ENCODE results near the gene DLG3. TPM values are rescaled to one million over a fixed set of nuclear protein-coding genes. Genes with fewer than 3 reads are reported as not detected.

The DLG3 gene
- total RNA-seq, 2 experiments from 2014 or later = 6.6 to 9.0 TPM

- H3K27ac Mint-ChIP-seq = no peak overlapping the region
- no peak overlapping the region for H3K27ac ChIP-seq (ENCODE audit: low read depth in 1 of 2, low read length in 2 of 2)
- H3K4me1 Mint-ChIP-seq (ENCODE audit: low read depth) = no peaks in the 10 kb centered on the region
- no peaks in the 10 kb centered on the region for H3K9me3 Mint-ChIP-seq
- TF ChIP-seq CTCF (IDR thresholded peaks at IDR 0.05) = no peak
- ATAC-seq (ENCODE audit: poor library complexity) (no peak), DNase-seq (no peak)
- intact Hi-C loops (cut with DNase I, micrococcal nuclease) = no loop called here
- no peaks in the 10 kb centered on the region for H3K27me3 ChIP-seq (ENCODE audit: control insufficient read depth in 1 of 2, insufficient read depth in 2 of 2, low read length in 2 of 2)
- no peaks in the 10 kb centered on the region for H3K27me3 Mint-ChIP-seq
- ChIA-PET POLR2A (no interaction called here), CTCF (no interaction called here)
- H3K9me3 ChIP-seq (ENCODE audit: control insufficient read depth in 1 of 2, insufficient read depth in 1 of 2, low read length in 2 of 2) = no peaks in the 10 kb centered on the region
- H3K4me1 ChIP-seq (ENCODE audit: insufficient read depth, low read length) = no peaks in the 10 kb centered on the region
- H3K36me3 ChIP-seq (ENCODE audit: insufficient read depth, low read length) = peaks cover 37% of the 10 kb centered on the region
- H3K36me3 Mint-ChIP-seq (ENCODE audit: low read depth) = peaks cover 60% of the 10 kb centered on the region
- no peak overlapping the region for H3K4me3 ChIP-seq (ENCODE audit: low read length)
- no peak overlapping the region for H3K4me3 Mint-ChIP-seq
Observed at GRCh38 chrX:70494441-70494840, 49.8 kb downstream of the DLG3 start.

DNA sequence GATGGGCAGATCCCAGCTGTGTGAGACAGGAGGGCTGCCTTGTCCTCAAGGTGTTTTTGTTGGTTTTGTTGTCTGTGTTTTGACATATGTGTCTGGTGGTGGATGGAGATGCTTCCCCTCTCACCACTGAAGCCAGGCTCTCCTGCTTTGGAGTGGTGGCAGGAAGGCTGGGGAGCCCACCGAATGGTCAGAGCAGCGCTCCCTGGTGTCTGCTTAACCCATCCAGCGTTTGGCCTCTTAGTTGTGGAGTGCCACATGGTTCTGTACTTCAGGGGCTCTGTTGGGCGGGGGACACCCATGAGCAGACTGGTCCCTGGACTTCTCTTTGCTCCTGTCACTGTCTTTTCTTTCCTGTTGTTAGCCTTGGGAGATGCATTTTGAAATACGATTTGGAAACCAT lies 51.9 kb downstream of the DLG3 start:
- Histone ChIP-seq H3K27me3 (ENCODE audit: control insufficient read depth in 1 of 2, insufficient read depth in 2 of 2, low read length in 2 of 2) (no peaks in the 10 kb centered on the region), H3K36me3 (ENCODE audit: insufficient read depth, low read length) (peaks cover 49% of the 10 kb centered on the region), H3K9me3 (ENCODE audit: control insufficient read depth in 1 of 2, insufficient read depth in 1 of 2, low read length in 2 of 2) (no peaks in the 10 kb centered on the region), H3K27ac (ENCODE audit: low read depth in 1 of 2, low read length in 2 of 2) (no peak overlapping the region), H3K4me1 (ENCODE audit: insufficient read depth, low read length) (no peaks in the 10 kb centered on the region), H3K4me3 (ENCODE audit: low read length) (no peak overlapping the region)
- intact Hi-C loops (cut with DNase I, micrococcal nuclease) = no loop called here
- ATAC-seq (ENCODE audit: poor library complexity) (no peak), DNase-seq (no peak)
- ChIA-PET POLR2A (no interaction called here), CTCF (no interaction called here)
- Mint-ChIP-seq H3K4me3 (no peak overlapping the region), H3K9me3 (no peaks in the 10 kb centered on the region), H3K4me1 (ENCODE audit: low read depth) (no peaks in the 10 kb centered on the region), H3K27me3 (no peaks in the 10 kb centered on the region), H3K36me3 (ENCODE audit: low read depth) (peaks cover 61% of the 10 kb centered on the region), H3K27ac (no peak overlapping the region)
- TF ChIP-seq CTCF (IDR thresholded peaks at IDR 0.05) = no peak

DNA sequence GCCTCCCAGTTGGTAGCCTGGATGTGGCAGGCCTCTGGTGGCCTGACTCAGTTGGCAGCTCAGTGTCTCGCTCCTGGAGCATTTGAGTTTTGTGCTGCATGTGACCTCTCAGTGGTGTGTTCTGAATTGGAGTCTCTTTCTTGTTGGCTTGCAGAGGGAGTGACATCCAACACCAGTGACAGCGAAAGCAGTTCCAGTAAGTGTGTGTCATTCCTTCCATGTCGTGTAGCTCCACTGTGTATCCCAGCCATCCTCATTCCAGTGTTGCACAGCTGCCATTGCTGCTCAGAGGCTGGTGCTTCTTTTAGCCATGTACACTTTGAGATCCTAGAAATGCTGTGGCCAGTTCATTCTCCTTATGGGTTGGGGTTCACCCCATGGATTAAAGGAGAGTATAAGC lies 52.4 kb downstream of the DLG3 start:
- Mint-ChIP-seq H3K27me3 (no peaks in the 10 kb centered on the region), H3K27ac (no peak overlapping the region), H3K4me3 (no peak overlapping the region), H3K4me1 (ENCODE audit: low read depth) (no peaks in the 10 kb centered on the region), H3K9me3 (no peaks in the 10 kb centered on the region), H3K36me3 (ENCODE audit: low read depth) (peaks cover 58% of the 10 kb centered on the region)
- CTCF ChIA-PET = no interaction called here
- Histone ChIP-seq H3K27me3 (ENCODE audit: control insufficient read depth in 1 of 2, insufficient read depth in 2 of 2, low read length in 2 of 2) (no peaks in the 10 kb centered on the region), H3K4me3 (ENCODE audit: low read length) (no peak overlapping the region), H3K36me3 (ENCODE audit: insufficient read depth, low read length) (peaks cover 50% of the 10 kb centered on the region), H3K27ac (ENCODE audit: low read depth in 1 of 2, low read length in 2 of 2) (no peak overlapping the region), H3K4me1 (ENCODE audit: insufficient read depth, low read length) (no peaks in the 10 kb centered on the region), H3K9me3 (ENCODE audit: control insufficient read depth in 1 of 2, insufficient read depth in 1 of 2, low read length in 2 of 2) (no peaks in the 10 kb centered on the region)
- intact Hi-C loops (cut with DNase I, micrococcal nuclease) = no loop called here
- ATAC-seq (ENCODE audit: poor library complexity) (no peak), DNase-seq (no peak)
- POLR2A ChIA-PET = no interaction called here
- TF ChIP-seq CTCF (IDR thresholded peaks at IDR 0.05) = no peak
